ENCODE results near the gene RPLP1.
"Not testable (repeated sequence)": the region's sequence is repeated elsewhere in the genome, so short reads cannot be mapped to it uniquely, and the experiment has no call there.

- not testable (repeated sequence) for TF ChIP-seq CTCF (IDR thresholded peaks at IDR 0.05; ENCODE audit: low read depth, low read length); EZH2phosphoT487 (IDR thresholded peaks at IDR 0.05; ENCODE audit: low read depth)
Observed at GRCh38 chr15:69450221-69450620, 2.4 kb upstream of the RPLP1 start.
